ENCODE results near the gene IL32.
"Not testable (repeated sequence)": the region's sequence is repeated elsewhere in the genome, so short reads cannot be mapped to it uniquely, and the experiment has no call there.

IL32 gene

DNA sequence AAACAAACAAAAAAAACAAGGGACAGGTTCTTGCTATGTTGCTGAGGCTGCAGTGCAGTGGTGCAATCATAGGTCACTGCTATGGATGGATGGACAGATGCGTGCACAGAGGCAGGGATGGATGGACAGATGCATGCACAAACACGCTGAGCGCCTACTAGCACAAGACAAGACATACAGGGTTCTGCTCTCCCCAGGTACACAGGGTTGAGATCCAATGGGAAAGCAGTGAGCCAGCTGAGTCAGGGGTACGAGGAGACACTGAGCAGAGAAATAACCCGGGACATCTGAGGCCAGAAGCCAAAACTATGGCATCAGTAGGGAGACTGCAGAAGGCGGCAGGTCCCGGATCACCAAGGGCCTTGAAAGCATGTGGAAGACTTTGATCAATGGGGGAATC is 6.2 kb downstream of the IL32 start:
- DNase-seq = no peak

DNA sequence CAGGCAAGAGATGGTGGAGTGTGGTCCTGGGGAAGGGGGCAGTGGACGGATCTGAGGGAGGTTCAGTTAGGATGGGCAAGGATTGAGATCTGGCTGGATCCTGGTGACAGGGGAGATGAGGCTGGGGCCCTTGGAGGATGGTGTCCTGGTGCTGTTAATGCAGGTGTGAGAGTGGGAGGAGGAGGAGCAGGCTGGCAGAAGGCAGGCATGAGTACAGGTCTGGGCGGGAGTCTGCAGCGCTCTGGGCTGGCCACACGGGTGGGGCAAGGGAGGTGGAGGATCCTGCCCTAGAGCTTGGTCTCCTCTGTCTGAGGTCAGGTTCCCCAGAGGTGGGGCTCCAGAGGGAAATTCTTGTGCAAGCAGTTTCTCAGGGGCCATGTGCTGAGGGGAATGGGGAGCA is 6.7 kb downstream of the IL32 start:
- not testable (repeated sequence) for DNase-seq

DNA sequence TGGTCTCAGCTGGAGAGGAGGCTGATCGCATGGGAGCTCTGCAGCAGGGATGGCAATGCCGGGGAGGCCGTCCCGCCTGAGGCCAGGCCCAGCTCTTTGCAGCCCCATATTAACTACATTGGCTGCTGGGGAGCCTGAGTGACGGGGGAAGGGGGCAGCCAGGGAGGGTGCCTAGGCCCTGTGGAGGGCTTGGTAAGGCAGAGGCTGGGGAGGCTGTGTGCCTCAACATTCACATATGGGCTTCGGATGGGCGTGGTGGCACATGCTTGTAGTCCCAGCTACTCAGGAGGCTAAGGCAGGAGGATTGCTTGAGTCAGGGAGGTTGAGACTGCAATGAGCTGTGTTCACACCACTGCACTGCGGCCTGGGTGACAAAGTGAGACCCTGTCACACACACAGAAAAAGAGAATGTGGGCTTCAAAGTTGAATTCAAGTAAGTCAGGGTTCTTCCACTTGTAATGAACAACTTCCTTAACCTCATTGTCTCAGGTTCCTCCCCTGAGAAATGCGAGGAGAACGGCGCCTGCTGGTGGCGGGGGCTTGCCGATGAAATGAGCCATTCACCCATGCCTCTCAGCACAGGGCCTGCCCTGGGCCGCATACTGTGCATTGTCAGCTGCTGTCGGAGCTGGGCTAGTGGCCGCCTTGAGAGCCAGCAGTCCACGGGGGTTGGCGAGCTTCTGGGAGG is 7.3 kb downstream of the IL32 start:
- DNase-seq = not testable (repeated sequence)

DNA sequence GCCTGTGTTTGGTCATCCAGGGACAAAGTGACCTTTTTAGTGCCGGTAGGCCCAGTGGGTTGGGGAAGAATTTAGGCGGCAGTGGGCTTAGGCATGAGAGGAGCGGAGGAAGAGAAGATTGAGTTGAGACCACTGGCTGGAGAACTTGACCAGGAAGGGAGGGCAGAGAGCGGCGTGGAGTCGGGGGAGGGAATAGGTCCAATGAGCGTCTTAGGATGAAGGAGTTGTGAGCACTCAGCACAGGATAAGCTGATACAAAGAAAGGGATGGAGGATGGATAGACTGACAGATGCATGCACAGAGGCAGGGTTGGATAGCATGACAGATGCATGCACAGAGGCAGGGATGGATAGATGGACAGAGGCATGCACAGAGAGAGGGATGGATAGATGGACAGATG is 8.0 kb downstream of the IL32 start:
- no peak for DNase-seq

DNA sequence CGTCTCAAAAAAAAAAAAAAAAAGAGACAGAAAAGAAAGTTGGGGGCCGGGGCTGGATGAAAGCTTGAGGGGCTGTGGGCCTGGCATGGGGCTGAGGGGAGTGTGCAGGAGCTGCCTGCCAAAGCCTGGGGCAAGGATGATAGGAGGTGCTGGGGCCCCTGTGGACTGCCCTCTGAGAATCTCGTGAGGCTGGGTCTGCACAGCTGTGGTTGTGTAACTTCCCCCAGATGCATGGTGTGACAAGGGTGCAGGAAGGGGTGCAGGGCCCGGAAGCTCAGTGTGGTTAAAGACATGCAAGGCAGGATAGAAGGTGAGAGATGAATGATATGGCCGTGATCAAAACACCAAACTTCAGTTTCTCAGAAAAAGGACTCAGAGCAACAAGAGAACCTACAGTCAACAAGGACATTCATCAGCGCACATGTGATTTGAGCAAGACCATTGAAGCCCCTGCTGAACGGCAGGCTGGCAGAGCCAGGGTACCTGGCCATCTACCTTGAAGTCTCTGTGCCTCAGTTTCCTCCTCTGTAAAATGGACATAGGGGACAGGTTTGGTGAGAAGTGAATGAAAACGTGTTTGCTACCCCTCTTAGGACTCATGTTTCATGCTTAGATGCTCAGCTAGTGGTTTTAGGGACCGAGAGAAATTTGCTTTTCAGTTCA is 9.6 kb downstream of the IL32 start:
- no peak for DNase-seq

DNA sequence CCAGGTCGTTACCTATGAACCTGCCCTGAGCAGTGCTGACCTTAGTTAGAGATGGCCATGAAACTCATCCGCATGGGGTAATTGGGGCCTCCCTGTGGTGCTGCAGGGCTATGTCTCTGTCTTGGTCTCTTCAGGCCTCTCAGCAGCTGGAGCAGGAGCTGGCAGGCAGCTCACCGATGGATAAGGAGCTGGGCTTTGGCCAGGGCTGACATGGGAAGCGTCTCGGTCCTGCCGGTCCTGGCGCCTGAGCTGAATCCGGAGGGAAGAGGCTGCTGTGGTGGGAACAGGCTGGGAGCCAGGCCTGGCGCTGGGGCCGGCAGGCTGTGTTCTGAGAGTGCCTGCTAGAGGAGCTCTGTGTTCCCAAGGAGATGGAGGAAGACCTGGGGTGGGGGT is 10.1 kb downstream of the IL32 start:
- no peak for DNase-seq

DNA sequence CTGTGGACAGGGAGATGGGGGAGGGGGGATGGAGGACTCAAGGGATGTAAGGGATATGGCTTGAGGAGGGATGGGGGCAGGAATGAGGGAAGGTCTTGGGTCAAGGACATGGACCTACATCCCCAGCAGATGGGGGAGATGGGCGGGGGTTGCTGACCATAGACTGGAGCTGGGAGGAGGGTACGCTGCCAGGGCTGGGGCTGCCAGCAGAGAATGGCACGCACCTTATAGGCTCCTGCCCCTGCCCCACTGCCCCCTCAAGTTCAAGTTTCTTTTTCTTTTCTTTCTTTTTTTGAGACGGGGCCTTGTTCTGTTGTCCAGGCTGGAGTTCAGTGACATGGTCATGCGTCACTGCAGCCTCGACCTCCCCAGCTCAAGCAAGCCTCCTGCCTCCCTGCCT is 10.5 kb downstream of the IL32 start:
- not testable (repeated sequence) for DNase-seq

DNA sequence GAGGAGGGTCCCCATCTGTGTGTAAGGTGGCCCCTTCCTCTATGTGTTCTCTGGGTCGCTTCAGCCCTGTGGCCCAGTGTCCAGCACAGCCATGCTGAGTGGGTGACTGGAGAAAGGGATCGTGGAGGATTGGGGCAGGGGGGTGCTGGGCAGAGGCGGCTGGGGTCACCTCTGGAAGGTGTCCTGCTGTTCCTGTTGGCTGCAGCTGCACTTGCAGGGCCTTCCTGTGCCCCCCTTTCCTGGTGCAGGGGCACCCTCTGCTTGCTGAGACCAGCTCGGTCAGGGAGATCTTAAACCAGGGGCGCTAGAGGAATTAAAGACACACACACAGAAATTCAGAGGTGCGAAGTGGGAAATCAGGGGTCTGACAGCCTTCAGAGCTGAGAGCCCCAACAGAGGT is 11.1 kb downstream of the IL32 start:
- DNase-seq = no peak

DNA sequence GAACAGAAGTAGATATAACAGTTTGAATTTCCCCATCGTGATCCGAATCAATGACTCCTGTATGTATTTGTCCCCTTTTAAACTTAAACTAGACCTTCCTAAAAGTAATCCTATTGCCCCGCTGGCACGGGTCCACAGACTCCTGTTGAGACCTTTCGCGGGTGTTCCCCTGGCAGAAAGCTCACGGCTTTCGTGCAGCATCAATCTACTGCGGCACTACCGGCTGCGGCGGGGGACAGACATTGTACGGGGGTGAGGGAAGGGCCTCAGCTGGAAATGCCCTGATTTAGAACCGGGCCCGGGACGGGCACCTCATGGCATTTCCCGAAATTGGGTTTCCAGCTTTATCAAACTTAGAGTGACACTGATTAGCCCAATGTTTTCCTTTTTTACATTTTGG is 14.6 kb downstream of the IL32 start:
- DNase-seq = no peak

DNA sequence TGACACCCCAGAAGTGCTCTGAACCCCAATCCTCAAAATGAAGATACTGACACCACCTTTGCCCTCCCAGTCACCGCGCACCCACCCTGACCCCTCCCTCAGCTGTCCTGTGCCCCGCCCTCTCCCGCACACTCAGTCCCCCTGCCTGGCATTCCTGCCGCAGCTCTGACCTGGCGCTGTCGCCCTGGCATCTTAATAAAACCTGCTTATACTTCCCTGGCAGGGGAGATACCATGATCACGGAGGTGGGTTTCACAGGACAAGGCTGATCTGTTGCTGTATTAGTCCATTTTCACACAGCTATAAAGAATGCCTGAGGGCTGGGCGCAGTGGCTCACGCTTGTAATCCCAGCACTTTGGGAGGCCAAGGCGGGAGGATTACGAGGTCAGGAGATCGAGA is 16.5 kb downstream of the IL32 start:
- DNase-seq = not testable (repeated sequence)

DNA sequence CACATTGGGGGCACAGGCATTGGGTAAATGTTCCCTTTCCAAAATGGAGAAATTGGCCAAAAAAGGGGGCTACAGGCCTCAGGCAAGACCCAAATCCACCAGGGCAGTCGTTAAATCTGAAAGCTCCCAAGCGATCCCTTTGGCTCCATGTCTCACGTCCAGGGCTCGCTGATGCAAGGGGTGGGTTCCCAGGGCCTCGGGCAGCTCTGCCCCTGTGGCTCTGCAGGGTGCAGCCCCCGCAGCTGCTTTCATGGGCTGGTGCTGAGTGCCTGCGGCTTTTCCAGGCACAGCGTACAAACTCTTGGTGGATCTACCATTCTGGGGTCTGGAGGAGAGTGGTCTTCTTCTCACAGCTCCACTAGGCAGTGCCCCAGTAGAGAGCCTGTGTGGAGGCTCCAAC is 18.0 kb downstream of the IL32 start:
- DNase-seq = not testable (repeated sequence)

DNA sequence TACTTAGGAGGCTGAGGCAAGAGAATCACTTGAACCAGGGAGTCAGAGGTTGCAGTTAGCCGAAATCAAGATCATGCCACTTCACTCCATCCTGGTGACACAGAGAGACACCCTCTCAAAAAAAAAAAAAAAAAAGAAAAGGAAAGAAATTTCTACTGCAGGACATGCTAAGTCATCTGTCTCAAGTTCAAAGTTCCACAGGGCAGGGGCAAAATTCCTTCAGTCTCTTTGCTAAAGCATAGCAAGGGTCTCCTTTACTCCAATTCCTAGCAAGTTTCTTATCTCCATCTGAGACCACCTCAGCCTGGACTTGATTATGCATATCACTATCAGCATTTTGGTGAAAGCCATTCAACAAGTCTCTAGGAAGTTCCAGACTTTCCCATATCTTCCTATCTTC is 19.1 kb downstream of the IL32 start:
- no peak for DNase-seq

DNA sequence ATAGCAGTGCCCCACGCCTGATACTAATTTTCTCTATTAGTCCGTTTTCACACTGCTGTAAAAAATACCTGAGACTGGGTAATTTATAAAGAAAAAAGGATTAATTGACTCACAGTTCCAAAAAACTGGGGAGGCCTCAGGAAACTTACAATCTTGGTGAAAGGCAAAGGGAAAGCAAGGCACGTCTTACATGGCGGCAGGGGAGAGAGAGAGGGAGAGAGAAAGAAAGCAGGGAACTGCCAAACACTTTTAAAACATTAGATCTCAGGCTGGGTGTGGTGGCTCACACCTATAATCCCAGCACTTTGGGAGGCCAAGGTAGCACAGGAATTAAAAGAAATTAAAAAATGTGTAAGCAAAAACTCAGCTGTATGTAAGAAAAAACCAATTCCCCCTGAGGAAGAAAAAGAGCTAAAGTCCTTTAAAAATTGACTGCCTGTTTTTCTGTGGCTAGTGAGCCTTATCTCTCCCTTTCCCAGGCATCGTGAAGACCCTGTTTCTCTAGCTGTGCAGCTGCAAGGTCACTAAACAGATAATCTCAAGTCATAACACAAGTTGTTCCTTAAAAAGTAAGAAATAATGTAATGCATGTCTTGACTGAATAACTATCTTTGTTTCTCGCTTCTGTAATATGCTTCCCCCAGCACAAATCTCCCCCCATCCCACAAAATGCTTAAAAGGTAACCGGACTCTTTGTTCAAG is 19.7 kb downstream of the IL32 start:
- no peak for DNase-seq

DNA sequence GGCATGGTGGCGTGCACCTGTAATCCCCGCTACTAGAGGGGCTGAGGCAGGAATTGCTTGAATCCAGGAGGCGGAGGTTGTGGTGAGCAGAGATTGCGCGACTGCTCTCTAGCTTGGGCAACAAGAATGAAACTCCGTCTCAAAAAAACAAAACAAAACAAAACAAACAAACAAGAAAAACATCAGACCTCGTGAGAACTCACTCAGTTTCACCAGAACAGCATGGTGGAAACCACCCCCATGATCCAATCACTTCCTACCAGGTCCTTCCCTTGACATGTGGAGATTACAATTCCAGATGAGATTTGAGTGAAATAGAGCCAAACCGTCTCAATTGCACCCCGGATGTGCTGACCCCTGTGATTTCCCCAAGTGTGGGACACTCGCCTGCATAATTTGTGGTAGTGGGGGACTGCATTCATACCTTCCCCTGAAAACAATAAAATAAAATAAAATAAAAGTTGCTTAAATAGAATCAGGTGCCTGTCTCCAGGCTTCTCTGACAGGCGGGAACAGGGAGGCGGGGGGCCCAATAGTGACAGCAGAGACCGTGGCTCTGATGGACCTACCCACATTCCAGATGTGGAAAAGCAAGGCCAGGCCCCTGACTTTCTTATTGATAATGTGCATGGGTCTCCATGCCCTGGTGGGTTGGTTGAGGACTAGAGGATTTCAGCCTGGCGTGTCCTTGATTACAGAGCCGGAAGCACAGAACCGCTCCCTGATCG is 20.6 kb downstream of the IL32 start:
- DNase-seq = no peak

DNA sequence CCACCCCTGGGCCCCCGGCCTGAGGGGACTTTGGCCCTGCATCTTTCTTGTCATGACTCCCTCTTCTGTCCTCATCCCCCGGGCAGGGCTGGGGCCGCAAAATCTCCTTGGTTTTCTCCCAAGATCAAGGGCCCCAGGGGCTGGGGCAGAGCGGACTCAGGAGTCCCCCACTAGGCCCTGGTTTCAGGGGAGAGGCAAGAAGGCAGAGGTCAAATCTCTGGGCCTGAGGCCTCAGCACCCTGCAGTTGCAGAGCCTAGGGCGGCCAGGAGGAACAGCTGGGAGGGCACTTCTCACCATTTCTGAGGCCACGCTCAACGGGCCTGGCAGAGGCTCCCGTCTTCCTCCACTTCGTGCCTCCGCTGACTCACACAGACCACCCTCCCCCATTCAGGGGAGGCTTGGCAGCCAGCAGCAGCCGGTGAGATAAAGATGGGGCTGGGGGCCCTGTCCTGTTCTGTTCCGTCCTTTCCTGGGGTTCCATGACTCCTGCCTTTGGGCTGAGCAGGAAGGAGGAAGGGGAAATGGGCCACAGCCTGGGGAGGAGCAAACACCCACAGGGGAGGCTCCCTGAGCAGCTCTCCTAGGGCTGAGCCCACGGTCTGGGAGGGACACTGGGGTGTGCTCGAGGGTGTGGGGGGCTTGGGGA is 21.3 kb downstream of the IL32 start:
- DNase-seq = no peak

DNA sequence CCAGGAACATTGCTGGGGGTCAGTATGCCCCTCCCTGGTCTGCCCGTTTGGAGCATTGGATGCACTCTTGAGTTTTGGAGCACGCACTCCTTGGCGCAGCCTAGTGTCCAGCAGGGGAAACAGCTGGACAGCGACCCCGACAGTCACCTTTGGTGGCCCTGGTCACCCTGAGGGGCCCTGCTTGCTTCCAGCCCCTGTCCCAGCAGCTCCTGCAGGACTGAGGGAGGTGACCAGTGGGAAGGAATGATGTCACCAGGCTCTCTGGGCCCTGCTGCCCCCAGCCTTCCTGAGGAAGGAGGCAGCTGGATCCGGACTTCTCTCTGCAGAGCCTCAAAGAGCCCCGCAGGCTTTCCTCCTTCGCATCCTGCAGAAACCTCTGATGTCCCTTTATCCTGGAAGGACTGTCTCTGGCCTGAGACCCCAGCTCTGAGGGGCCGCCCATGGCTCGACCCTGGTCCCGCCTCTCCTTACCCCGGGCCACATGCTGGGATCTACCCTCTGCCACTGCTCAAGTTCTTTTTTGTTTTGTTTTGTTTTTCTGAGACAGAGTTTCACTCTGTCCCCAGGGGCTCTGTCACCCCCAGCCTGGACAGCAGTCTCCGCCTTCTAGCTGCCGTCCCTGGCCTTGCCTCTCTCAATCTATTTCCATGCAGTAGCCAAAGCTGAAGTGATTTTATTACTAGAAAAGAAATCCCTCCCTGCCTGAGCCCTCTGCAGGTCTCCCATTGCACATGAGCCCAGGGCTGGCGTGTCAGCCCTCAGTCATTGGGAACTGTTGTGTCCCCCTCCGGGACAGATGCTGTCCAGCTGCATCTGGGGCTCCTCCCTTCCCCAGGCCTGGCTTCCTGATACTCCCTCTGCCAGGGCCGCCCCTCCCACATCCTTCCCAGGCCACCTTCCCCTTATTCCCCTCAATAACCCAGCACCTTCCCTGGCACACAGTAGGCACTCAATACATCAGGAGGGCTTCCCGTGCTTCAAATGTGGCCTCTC is 22.1 kb downstream of the IL32 start:
- peak; percentile 46 for DNase-seq

DNA sequence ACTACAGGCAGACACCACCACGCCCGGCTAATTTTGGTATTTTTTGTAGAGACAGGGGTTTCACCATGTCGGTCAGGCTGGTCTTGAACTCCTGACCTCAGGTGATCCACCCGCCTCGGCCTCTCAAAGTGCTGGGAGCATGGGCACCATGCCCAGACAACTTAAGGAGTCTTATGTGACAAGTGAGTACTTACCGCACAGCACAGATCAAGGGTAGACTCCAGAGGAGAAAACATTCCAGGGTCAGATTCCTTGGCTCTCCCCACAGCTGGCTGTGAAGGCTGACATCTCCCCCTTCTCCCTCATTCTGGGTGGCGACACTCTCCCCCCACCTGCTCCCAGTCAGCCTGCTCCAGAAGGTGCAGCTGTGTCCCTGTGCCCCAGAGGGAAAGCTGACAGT is 23.0 kb downstream of the IL32 start:
- DNase-seq = no peak

DNA sequence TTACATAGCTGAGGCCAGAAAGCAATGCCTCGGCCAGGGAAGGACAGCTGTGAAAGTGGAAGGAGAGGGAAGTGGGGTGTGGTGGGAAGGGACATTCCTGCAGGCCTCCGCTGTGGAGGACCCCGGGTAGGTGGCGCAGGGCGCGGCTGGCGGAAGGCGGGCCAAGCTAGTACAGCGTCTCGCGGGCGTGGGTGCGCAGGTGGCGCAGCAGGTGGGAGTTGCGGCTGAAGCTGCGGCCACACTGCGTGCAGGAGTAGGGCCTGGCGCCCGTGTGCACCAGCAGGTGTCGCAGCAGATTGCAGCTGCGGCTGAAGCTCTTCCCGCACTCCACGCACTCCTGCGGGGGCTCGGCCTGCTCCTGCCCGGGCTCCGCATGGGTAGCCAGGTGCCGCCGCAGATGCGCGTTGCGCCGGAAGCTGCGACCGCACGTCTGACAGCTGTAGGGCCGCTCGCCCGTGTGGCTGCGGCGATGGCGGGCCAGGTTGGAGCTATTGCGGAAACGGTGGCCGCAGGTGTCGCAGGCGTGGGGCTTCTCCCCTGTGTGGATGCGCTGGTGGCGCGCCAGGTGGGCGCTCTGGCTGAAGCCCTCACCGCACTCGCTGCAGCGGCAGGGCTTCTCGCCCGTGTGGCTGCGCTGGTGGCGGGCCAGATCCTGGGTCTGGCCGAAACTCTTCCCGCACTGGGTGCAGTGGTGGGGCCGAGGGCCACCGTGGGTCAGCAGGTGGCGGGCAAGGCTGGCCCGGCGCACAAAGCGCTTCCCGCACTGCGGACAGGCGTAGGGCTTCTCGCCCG is 23.7 kb downstream of the IL32 start:
- no peak for DNase-seq

DNA sequence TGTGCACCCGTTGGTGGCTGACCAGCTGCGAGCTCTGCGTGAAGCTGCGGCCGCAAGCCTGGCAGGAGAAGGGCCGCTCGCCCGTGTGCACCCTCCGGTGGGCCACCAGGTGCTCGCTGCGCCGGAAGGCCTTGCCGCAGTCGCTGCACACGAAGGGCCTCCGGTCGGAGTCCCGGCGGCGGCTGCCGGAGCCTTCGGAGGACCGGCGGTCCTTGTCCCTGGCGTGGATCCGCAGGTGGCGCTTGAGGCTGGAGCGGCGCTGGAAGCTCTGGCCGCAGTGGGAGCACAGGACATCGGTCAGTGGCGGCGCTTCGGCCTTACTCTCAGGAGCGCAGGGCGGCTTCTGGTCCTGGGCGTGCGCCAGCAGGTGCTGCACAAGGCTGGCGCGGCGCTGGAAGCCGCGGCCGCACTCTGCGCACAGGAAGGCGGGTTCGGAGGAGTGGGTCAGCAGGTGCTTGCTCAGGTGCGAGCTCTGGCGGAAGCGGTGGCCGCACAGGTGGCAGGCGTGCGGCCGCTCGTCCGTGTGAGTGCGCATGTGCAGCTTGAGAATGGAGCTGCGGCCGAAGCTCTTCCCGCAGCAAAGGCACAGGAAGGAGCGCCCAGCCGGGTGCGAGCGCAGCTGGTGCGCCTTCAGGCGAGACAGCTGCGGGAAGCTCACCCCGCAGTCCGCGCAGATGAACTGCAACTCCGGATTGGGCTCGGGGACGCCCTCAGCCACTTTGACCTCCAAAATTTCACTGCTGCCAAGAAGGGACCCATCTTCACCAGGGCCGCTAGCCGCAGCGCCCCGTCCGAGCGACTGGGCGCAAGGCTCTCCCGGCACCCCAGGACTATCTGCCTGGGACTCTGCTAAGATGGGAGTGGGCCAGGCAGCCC is 24.5 kb downstream of the IL32 start:
- no peak for DNase-seq
